OCI-LY7 (cell line): ENCODE data around the gene LTBP2. TPM values are rescaled to one million over a fixed set of nuclear protein-coding genes. Genes with fewer than 3 reads are reported as not detected.
"Not testable (repeated sequence)": the region's sequence is repeated elsewhere in the genome, so short reads cannot be mapped to it uniquely, and the experiment has no call there.

ENCODE experiments used
- BruUV-seq: library from RNA; stranded (reverse); fragments of 400-500 nt; replicated peaks from 2 replicates; lab custom pipeline; 2021; lab: Mats Ljungman, UMichigan
- CTCF ChIA-PET: fragments of 300-600 bp; sonication (Branson Sonifier 250); formaldehyde crosslinking; loops from one replicate; lab custom pipeline; 2022; ENCODE audit warnings: antibody characterized with exemption; ENCODE audit not compliant: unreplicated experiment; lab: Charles Lee
- POLR2A ChIA-PET: fragments of 300-600 bp; sonication (Branson Sonifier 250); formaldehyde crosslinking; loops from one replicate; lab custom pipeline; 2022; ENCODE audit warnings: antibody characterized with exemption; lab: Charles Lee
- DNase-seq: peaks from one replicate; pipeline ENCODE4 v3.0.0-alpha.2; 2015; ENCODE audit warnings: low spot score
- H2AFZ ChIP-seq: fragments of 200-600 bp; sonication (generic), shearing (Covaris generic); 2 replicates; pipeline ENCODE4 v1.6.1; 2014; ENCODE audit warnings: mild to moderate bottlenecking, antibody characterized with exemption, low read length, moderate library complexity
- H3K27ac ChIP-seq: fragments of 200-600 bp; sonication (generic); 2 replicates; pipeline ENCODE4 v1.5.1; 2014; ENCODE audit warnings: mixed run types, low read depth, mild to moderate bottlenecking, moderate library complexity, low read length, inconsistent platforms; ENCODE audit not compliant: poor library complexity, severe bottlenecking
- H3K36me3 ChIP-seq: fragments of 200-600 bp; sonication (generic); 2 replicates; pipeline ENCODE4 v1.6.1; 2014; ENCODE audit warnings: mild to moderate bottlenecking, antibody characterized with exemption, low read length, moderate library complexity, mixed read lengths; ENCODE audit not compliant: insufficient read depth
- H3K4me1 ChIP-seq: fragments of 200-600 bp; sonication (generic); 2 replicates; pipeline ENCODE4 v1.5.1; 2014; ENCODE audit warnings: mild to moderate bottlenecking, low read length; ENCODE audit not compliant: insufficient read depth, poor library complexity, severe bottlenecking
- H3K4me2 ChIP-seq: fragments of 200-600 bp; sonication (generic); 2 replicates; pipeline ENCODE4 v1.6.1; 2014; ENCODE audit warnings: mild to moderate bottlenecking, low read length
- H3K4me3 ChIP-seq: fragments of 200-600 bp; sonication (generic); 2 replicates; pipeline ENCODE4 v1.5.1; 2014; ENCODE audit warnings: mild to moderate bottlenecking, low read depth, low read length; ENCODE audit not compliant: poor library complexity, severe bottlenecking
- H3K79me2 ChIP-seq: fragments of 200-600 bp; sonication (generic); 2 replicates; pipeline ENCODE4 v1.6.1; 2016; ENCODE audit warnings: low read depth, mild to moderate bottlenecking, low read length, moderate library complexity, mixed read lengths; ENCODE audit not compliant: insufficient read depth
- H3K9me2 ChIP-seq: fragments of 200-600 bp; sonication (generic); 2 replicates; pipeline ENCODE4 v1.6.1; 2016; ENCODE audit warnings: mild to moderate bottlenecking, low read length, mixed read lengths; ENCODE audit not compliant: insufficient read depth
- H3K9me3 ChIP-seq: fragments of 200-600 bp; sonication (generic); 2 replicates; pipeline ENCODE4 v1.6.1; 2014; ENCODE audit warnings: mild to moderate bottlenecking, mixed run types, low read length, mixed read lengths
- H4K20me1 ChIP-seq: fragments of 200-600 bp; sonication (generic); 2 replicates; pipeline ENCODE4 v1.6.1; 2014; ENCODE audit warnings: mild to moderate bottlenecking, antibody characterized with exemption, low read length, moderate library complexity, mixed read lengths; ENCODE audit not compliant: insufficient read depth
- EZH2phosphoT487 ChIP-seq: fragments of 200-600 bp; sonication (generic); IDR thresholded peaks from 2 replicates; pipeline ENCODE4 v1.6.1; 2018; ENCODE audit warnings: low read depth, borderline replicate concordance, mild to moderate bottlenecking, mixed run types, antibody characterized with exemption, low read length, moderate library complexity, mixed read lengths
- intact Hi-C: fragments of 100-400 bp; cut with micrococcal nuclease; formaldehyde crosslinking; loops from one replicate; pipeline ENCODE4 v1.10.0; 2022; ENCODE audit not compliant: unreplicated experiment
- total RNA-seq, 2 experiments: library from RNA; depleted of rRNA in 1 of 2; stranded (reverse); fragments of >200 nt in 1 of 2; shearing (Covaris generic) in 1 of 2; gene quantifications; 2 replicates each; pipeline ENCODE4 v1.2.3, GENCODE V29; 2014 to 2022
- TF ChIP-seq, protein P1 (sequence below): fragments of 200-600 bp; sonication (generic); conservative IDR thresholded peaks from 2 replicates; pipeline ENCODE4 v1.5.1; 2014; ENCODE audit warnings: mild to moderate bottlenecking, antibody characterized with exemption, low read length, moderate library complexity, mixed read lengths

LTBP2 gene
- total RNA-seq, 2 experiments from 2014 or later: 0.15 to 0.25 TPM

DNA sequence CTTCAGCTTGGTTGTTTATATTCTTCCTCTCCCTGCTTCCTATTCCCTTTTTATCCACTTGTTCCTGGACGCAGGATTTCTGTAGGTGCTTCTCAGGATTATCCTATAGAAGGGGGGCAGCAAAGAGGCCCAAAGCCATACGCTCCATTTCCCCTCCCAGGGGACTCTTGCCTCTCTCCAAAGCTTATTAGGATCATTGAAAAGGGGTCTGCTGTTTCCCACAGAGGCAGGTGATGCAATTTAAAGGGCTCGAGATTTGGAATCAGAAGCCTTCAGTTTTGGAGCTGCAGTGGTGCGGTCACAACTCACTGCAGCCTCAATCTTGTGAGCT, 154.5 kb downstream of the LTBP2 start:
- H3K4me2 ChIP-seq: no peak overlapping the region
- POLR2A ChIA-PET: no interaction called here

DNA sequence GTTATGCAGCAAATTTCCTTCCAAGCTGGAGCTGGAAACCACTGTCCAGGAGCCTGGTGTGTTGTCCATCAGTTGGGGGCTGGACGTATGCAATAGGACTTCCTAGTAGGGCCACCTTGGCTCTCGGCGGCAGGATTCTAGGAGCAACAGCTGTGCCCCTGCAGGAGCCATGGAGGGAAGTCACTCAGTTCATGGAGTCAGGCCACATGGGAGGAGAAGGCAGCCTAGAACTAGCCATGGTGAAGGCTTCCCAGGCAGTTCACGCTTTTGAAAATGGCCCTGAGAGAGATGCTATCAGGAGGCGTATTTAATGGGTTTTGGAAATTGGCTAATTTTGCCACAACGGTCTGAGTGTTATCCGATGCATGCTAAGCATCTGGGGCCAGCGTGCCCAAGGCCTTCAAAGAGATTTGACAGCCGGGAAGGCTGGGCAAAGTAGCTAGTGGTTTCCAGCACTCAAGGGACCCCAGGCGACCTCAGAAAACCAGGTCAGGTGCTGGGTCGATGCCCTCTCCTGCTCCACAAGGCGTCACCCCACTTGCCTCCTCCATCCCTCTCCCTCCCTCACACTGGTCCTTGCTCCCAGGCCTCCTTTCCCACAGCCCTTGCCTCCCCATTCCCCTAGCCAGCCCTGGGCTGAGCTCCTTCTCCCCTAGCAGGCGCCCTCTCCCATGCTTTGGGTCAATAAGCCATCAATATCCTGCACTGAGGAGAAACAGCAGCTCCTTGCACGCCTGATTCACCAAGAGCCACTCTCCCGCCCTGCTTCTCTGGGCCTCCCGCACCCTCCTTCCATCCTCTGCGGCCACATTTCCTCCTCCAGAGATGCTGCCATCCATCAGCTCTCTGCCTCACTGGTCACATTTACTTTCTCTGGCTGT, 155.1 kb downstream of the LTBP2 start:
- Histone ChIP-seq H3K36me3 (no peaks in the 10 kb centered on the region), H3K4me3 (no peak overlapping the region), H3K79me2 (no peaks in the 10 kb centered on the region), H2AFZ (no peak overlapping the region), H3K9me3 (no peaks in the 10 kb centered on the region), H3K4me1 (no peaks in the 10 kb centered on the region), H3K27ac (no peak overlapping the region), H4K20me1 (no peaks in the 10 kb centered on the region), H3K9me2 (no peaks in the 10 kb centered on the region), H3K4me2 (no peak overlapping the region)
- ChIA-PET CTCF (interaction anchor here (0.6 kb wide), 1 partner anchor 130 kb away, joined by 7 read pairs; no protein-coding TSS in a partner anchor), POLR2A (interaction anchor here (0.6 kb wide), 1 partner anchor 21 kb away, joined by 6 read pairs; no protein-coding TSS in a partner anchor)
- intact Hi-C loops: no loop called here
- no peak for DNase-seq
- no TSS peak for BruUV-seq
- TF ChIP-seq, protein P1, sequence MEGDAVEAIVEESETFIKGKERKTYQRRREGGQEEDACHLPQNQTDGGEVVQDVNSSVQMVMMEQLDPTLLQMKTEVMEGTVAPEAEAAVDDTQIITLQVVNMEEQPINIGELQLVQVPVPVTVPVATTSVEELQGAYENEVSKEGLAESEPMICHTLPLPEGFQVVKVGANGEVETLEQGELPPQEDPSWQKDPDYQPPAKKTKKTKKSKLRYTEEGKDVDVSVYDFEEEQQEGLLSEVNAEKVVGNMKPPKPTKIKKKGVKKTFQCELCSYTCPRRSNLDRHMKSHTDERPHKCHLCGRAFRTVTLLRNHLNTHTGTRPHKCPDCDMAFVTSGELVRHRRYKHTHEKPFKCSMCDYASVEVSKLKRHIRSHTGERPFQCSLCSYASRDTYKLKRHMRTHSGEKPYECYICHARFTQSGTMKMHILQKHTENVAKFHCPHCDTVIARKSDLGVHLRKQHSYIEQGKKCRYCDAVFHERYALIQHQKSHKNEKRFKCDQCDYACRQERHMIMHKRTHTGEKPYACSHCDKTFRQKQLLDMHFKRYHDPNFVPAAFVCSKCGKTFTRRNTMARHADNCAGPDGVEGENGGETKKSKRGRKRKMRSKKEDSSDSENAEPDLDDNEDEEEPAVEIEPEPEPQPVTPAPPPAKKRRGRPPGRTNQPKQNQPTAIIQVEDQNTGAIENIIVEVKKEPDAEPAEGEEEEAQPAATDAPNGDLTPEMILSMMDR: no peak

More for the DNA sequence above, 154.5 kb downstream of the LTBP2 start:
- no TSS peak for BruUV-seq
- TF ChIP-seq EZH2phosphoT487: no peak
- TF ChIP-seq, protein P1: no peak
- Histone ChIP-seq H3K9me2 (no peaks in the 10 kb centered on the region), H3K79me2 (no peaks in the 10 kb centered on the region), H2AFZ (no peak overlapping the region), H3K36me3 (no peaks in the 10 kb centered on the region), H4K20me1 (no peaks in the 10 kb centered on the region), H3K9me3 (no peaks in the 10 kb centered on the region), H3K4me3 (no peak overlapping the region), H3K27ac (no peak overlapping the region), H3K4me1 (no peaks in the 10 kb centered on the region)
- DNase-seq: no peak
- intact Hi-C loops: no loop called here
- CTCF ChIA-PET: no interaction called here

- BruUV-seq, H4K20me1 ChIP-seq, H3K9me3 ChIP-seq, CTCF ChIA-PET, H3K79me2 ChIP-seq, H2AFZ ChIP-seq, DNase-seq, H3K27ac ChIP-seq, H3K4me1 ChIP-seq, H3K4me2 ChIP-seq, H3K9me2 ChIP-seq, H3K4me3 ChIP-seq, H3K36me3 ChIP-seq, intact Hi-C loops: not testable (repeated sequence)
- POLR2A ChIA-PET: interaction anchor here (0.6 kb wide), 1 partner anchor 17 kb away, joined by 3 read pairs; no protein-coding TSS in a partner anchor
These were observed 157.6 kb downstream of the LTBP2 start for GRCh38 chr14:74454397-74454796.

Other genes starting within 250 kb of the LTBP2 start
- 0.18 TPM in 1 of 2 replicates, not detected in the other for gene SYNDIG1L, start 186.0 kb downstream of the LTBP2 start, total RNA-seq (2014; rRNA removed; shearing (Covaris generic))
- not detected in 2 replicates for gene SYNDIG1L, start 186.0 kb downstream of the LTBP2 start, total RNA-seq (2022)
- 52.4 and 80.8 TPM in 2 replicates for gene NPC2, start 118.9 kb downstream of the LTBP2 start, total RNA-seq (2014; rRNA removed; shearing (Covaris generic))
- gene NPC2, start 118.9 kb downstream of the LTBP2 start, total RNA-seq (2022): 37.8 and 42.1 TPM in 2 replicates
- 19.6 and 38.4 TPM in 2 replicates for gene ISCA2, start 118.5 kb downstream of the LTBP2 start, total RNA-seq (2014; rRNA removed; shearing (Covaris generic))
- 46.2 and 50.0 TPM in 2 replicates for gene ISCA2, start 118.5 kb downstream of the LTBP2 start, total RNA-seq (2022)
- 27.4 and 30.5 TPM in 2 replicates for gene AREL1, start 100.8 kb upstream of the LTBP2 start, total RNA-seq (2014; rRNA removed; shearing (Covaris generic))
- gene AREL1, start 100.8 kb upstream of the LTBP2 start, total RNA-seq (2022): 37.8 and 41.5 TPM in 2 replicates
- gene FCF1, start 100.9 kb upstream of the LTBP2 start, total RNA-seq (2014; rRNA removed; shearing (Covaris generic)): 16.1 and 23.2 TPM in 2 replicates
- 62.1 and 62.3 TPM in 2 replicates for gene FCF1, start 100.9 kb upstream of the LTBP2 start, total RNA-seq (2022)
- gene YLPM1, start 151.1 kb upstream of the LTBP2 start, total RNA-seq (2014; rRNA removed; shearing (Covaris generic)): 45.2 and 54.3 TPM in 2 replicates
- gene YLPM1, start 151.1 kb upstream of the LTBP2 start, total RNA-seq (2022): 101 and 110 TPM in 2 replicates